Measurements from ENCODE around the gene CHAMP1. TPM values are rescaled to one million over a fixed set of nuclear protein-coding genes. Genes with fewer than 3 reads are reported as not detected.

CHAMP1 gene
- polyA plus RNA-seq, 1 of the 3 experiments (the other 2 are of a cell fraction): 28.6 TPM

GRCh38 chr13:114264886-114265611 lies 49.3 kb upstream of the CHAMP1 start:
- Histone ChIP-seq H3K79me2 (ENCODE audit: insufficient read depth) (peaks cover 8% of the 10 kb centered on the region; the same call in 1 of the 2 replicates), H3K27ac (ENCODE audit: low read depth in 2 of 2, low read length in 1 of 2) (peak overlapping the region in 1 of 2 experiments; percentile 84; a peak in 2 of 4 replicates), H3K9ac (peak overlapping the region; percentile 50; the same call in 1 of the 2 replicates), H3K9me2 (no peaks in the 10 kb centered on the region), H2AFZ (ENCODE audit: low read depth) (no peak overlapping the region), H3K4me1 (ENCODE audit: control insufficient read depth in 1 of 2, insufficient read depth in 2 of 2, low read depth in 1 of 2, low read length in 1 of 2) (peaks cover 0 to 24% of the 10 kb centered on the region in 2 experiments; a peak in 2 of 4 replicates), H4K20me1 (ENCODE audit: insufficient read depth) (no peaks in the 10 kb centered on the region), H3K27me3 (ENCODE audit: insufficient read depth) (no peaks in the 10 kb centered on the region), H3K9me3 (no peaks in the 10 kb centered on the region), H3K4me3 (ENCODE audit: low read depth in 2 of 2, low read length in 1 of 2) (peak overlapping the region in 1 of 2 experiments; percentile 37; a peak in 1 of 4 replicates), H3F3A (replicated peaks; ENCODE audit: insufficient read depth) (peaks cover 49% of the 10 kb centered on the region), H3K36me3 (replicated peaks in 1 of 2; ENCODE audit: control insufficient read depth in 1 of 2, insufficient read depth in 2 of 2, low read length in 1 of 2) (peaks cover 76 to 89% of the 10 kb centered on the region in 2 experiments), H3K4me2 (peak overlapping the region; percentile 63)
- POLR2A ChIA-PET: no interaction called here
- TF ChIP-seq RAD21 (IDR thresholded peaks at IDR 0.05; ENCODE audit: low read length): no peak
- TF ChIP-seq TCF12 (IDR thresholded peaks at IDR 0.05): peak; percentile 66
- TF ChIP-seq, protein P1, sequence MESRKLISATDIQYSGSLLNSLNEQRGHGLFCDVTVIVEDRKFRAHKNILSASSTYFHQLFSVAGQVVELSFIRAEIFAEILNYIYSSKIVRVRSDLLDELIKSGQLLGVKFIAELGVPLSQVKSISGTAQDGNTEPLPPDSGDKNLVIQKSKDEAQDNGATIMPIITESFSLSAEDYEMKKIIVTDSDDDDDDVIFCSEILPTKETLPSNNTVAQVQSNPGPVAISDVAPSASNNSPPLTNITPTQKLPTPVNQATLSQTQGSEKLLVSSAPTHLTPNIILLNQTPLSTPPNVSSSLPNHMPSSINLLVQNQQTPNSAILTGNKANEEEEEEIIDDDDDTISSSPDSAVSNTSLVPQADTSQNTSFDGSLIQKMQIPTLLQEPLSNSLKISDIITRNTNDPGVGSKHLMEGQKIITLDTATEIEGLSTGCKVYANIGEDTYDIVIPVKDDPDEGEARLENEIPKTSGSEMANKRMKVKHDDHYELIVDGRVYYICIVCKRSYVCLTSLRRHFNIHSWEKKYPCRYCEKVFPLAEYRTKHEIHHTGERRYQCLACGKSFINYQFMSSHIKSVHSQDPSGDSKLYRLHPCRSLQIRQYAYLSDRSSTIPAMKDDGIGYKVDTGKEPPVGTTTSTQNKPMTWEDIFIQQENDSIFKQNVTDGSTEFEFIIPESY (IDR thresholded peaks at IDR 0.05; ENCODE audit: borderline replicate concordance, low read depth): no peak
- TF ChIP-seq TAF1 (IDR thresholded peaks at IDR 0.05; ENCODE audit: borderline replicate concordance, low read depth, low read length): no peak
- no peak for TF ChIP-seq NRF1 (IDR thresholded peaks at IDR 0.05; ENCODE audit: low read depth, low read length)
- TF ChIP-seq GABPA (IDR thresholded peaks at IDR 0.05; ENCODE audit: low read depth): no peak
- peak; percentile 28; the same call in 1 of the 2 replicates for TF ChIP-seq PBX3 (IDR thresholded peaks at IDR 0.05)
- no peak for TF ChIP-seq ELF1 (IDR thresholded peaks at IDR 0.05)
- TF ChIP-seq, protein P2, sequence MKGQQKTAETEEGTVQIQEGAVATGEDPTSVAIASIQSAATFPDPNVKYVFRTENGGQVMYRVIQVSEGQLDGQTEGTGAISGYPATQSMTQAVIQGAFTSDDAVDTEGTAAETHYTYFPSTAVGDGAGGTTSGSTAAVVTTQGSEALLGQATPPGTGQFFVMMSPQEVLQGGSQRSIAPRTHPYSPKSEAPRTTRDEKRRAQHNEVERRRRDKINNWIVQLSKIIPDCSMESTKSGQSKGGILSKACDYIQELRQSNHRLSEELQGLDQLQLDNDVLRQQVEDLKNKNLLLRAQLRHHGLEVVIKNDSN (IDR thresholded peaks at IDR 0.05; ENCODE audit: borderline replicate concordance, low read depth): no peak
- peak; percentile 45; the same call in 1 of the 2 replicates for TF ChIP-seq FOSL2 (IDR thresholded peaks at IDR 0.05; ENCODE audit: borderline replicate concordance, low read depth)
- TF ChIP-seq EP300 (IDR thresholded peaks at IDR 0.05; ENCODE audit: borderline replicate concordance in 1 of 2, low read depth in 1 of 2, low read length in 1 of 2): 0 out of 4 replicates have a peak, but pooled peaks of 1 of the 2 experiments have one; percentile 34
- TF ChIP-seq FOXM1 (IDR thresholded peaks at IDR 0.05; ENCODE audit: low read depth): no peak
- CTCF ChIA-PET: interaction anchor here (1.0 kb wide), 1 partner anchor 625 kb away, joined by 4 read pairs; no protein-coding TSS in a partner anchor
- no peak for DNase-seq
- WGBS (ENCODE audit: low lambda C conversion rate): 83% methylated on average over 8 of the region's 8 CpGs

DNA sequence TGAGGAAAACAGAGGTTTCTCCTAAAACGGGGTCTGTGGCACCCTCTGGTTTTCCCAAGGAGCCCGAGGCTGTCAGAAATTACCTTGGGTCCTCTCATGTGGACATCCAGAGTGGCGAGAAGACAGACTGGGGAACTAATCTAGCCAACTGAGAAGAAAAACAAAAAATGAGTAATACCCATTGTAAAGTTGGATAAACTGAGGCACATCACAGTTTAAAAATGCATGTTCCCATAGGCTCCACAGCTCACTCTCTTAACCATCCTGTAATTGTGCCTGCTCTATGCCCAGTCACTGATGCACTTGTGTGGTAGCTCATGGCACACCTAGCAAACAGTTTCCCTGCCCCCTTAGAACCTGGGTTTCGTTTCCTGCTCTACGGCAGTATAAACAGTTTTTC lies 48.1 kb upstream of the CHAMP1 start:
- DNase-seq: no peak

More for the DNA sequence above, 48.1 kb upstream of the CHAMP1 start:
- peak overlapping the region in 1 of 2 experiments; percentile 84; a peak in 2 of 4 replicates for H3K27ac ChIP-seq (ENCODE audit: low read depth in 2 of 2, low read length in 1 of 2)
- no peaks in the 10 kb centered on the region for H4K20me1 ChIP-seq (ENCODE audit: insufficient read depth)
- H3K4me1 ChIP-seq (ENCODE audit: control insufficient read depth in 1 of 2, insufficient read depth in 2 of 2, low read depth in 1 of 2, low read length in 1 of 2): peaks cover 0 to 24% of the 10 kb centered on the region in 2 experiments; a peak in 2 of 4 replicates
- H2AFZ ChIP-seq (ENCODE audit: low read depth): no peak overlapping the region
- peak overlapping the region; percentile 63 for H3K4me2 ChIP-seq
- no peaks in the 10 kb centered on the region for H3K9me3 ChIP-seq
- H3K79me2 ChIP-seq (ENCODE audit: insufficient read depth): peaks cover 8% of the 10 kb centered on the region; the same call in 1 of the 2 replicates
- no peak overlapping the region for H3K4me3 ChIP-seq (ENCODE audit: low read depth in 2 of 2, low read length in 1 of 2)
- H3F3A ChIP-seq (replicated peaks; ENCODE audit: insufficient read depth): peaks cover 45% of the 10 kb centered on the region
- H3K9me2 ChIP-seq: no peaks in the 10 kb centered on the region
- 100% methylated on average over 5 of the region's 5 CpGs for WGBS (ENCODE audit: low lambda C conversion rate)
- ChIA-PET POLR2A (no interaction called here), CTCF (no interaction called here)
- TF ChIP-seq, protein P3, sequence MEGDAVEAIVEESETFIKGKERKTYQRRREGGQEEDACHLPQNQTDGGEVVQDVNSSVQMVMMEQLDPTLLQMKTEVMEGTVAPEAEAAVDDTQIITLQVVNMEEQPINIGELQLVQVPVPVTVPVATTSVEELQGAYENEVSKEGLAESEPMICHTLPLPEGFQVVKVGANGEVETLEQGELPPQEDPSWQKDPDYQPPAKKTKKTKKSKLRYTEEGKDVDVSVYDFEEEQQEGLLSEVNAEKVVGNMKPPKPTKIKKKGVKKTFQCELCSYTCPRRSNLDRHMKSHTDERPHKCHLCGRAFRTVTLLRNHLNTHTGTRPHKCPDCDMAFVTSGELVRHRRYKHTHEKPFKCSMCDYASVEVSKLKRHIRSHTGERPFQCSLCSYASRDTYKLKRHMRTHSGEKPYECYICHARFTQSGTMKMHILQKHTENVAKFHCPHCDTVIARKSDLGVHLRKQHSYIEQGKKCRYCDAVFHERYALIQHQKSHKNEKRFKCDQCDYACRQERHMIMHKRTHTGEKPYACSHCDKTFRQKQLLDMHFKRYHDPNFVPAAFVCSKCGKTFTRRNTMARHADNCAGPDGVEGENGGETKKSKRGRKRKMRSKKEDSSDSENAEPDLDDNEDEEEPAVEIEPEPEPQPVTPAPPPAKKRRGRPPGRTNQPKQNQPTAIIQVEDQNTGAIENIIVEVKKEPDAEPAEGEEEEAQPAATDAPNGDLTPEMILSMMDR (IDR thresholded peaks at IDR 0.05): no peak
- TF ChIP-seq IRF3 (IDR thresholded peaks at IDR 0.05; ENCODE audit: low read depth, low read length) (no peak), PBX3 (IDR thresholded peaks at IDR 0.05) (no peak), TAF1 (IDR thresholded peaks at IDR 0.05; ENCODE audit: borderline replicate concordance, low read depth, low read length) (no peak), SMC3 (IDR thresholded peaks at IDR 0.05; ENCODE audit: low read depth, low read length) (no peak), NRF1 (IDR thresholded peaks at IDR 0.05; ENCODE audit: low read depth, low read length) (no peak), FOSL2 (IDR thresholded peaks at IDR 0.05; ENCODE audit: borderline replicate concordance, low read depth) (no peak), NFIC (IDR thresholded peaks at IDR 0.05; ENCODE audit: borderline replicate concordance) (no peak), POLR2AphosphoS5 (IDR thresholded peaks at IDR 0.05; ENCODE audit: low read depth, low read length) (no peak), YY1 (IDR thresholded peaks at IDR 0.05; ENCODE audit: low read depth) (no peak)
- H3K36me3 ChIP-seq (replicated peaks in 1 of 2; ENCODE audit: control insufficient read depth in 1 of 2, insufficient read depth in 2 of 2, low read length in 1 of 2): peaks cover 64 to 86% of the 10 kb centered on the region in 2 experiments
- H3K27me3 ChIP-seq (ENCODE audit: insufficient read depth): no peaks in the 10 kb centered on the region
- H3K9ac ChIP-seq: peak overlapping the region; percentile 29; the same call in 1 of the 2 replicates
